Measurements from ENCODE around the gene NUP98. TPM values are rescaled to one million over a fixed set of nuclear protein-coding genes. Genes with fewer than 3 reads are reported as not detected.

NUP98 gene
- total RNA-seq, 1 experiment from 2014 or later: 98.4 TPM

DNA sequence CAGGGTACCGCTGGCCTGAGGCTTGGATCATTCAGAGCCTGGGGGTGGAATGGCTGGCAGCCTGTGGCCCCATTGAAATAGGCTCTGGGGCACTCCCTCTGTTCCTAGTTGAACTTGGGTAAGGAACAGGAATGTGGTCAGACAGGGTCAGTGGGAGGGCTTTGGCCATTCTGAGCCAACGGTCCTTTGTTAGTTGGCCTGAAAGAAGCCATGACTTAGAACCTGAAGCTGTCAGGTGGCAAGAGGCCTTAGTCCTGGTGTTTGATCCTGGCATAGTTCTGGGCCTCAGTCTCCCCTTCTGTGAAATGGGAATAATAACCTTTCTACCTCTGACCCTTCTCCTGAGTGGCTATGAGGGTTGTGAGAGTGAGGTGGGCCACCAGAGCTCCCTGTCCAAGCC, 19.3 kb upstream of the NUP98 start:
- Histone ChIP-seq H3K4me2 (ENCODE audit: low read length) (peak overlapping the region; percentile 15; the same call in 1 of the 2 replicates), H3K9me3 (ENCODE audit: control insufficient read depth in 1 of 2, insufficient read depth in 1 of 2, low read depth in 1 of 2, low read length in 2 of 2) (no peaks in the 10 kb centered on the region), H3K9ac (ENCODE audit: low read length) (no peak overlapping the region), H3K27ac (ENCODE audit: low read depth, low read length) (no peak overlapping the region), H3K79me2 (ENCODE audit: insufficient read depth, low read length) (no peaks in the 10 kb centered on the region), H3K4me3 (replicated peaks in 1 of 2; ENCODE audit: low read depth in 1 of 2, low read length in 2 of 2) (no peak overlapping the region), H4K20me1 (ENCODE audit: insufficient read depth) (no peaks in the 10 kb centered on the region), H3K4me1 (ENCODE audit: control insufficient read depth in 1 of 2, insufficient read depth in 2 of 2, low read length in 2 of 2) (peaks cover 2 to 8% of the 10 kb centered on the region in 2 experiments; a peak in 1 of 4 replicates), H3K27me3 (ENCODE audit: insufficient read depth, low read length) (no peaks in the 10 kb centered on the region), H3K36me3 (ENCODE audit: control insufficient read depth in 1 of 2, insufficient read depth in 2 of 2, low read length in 2 of 2) (no peaks in the 10 kb centered on the region), H2AFZ (ENCODE audit: low read depth, low read length, poor library complexity, severe bottlenecking) (no peak overlapping the region), H3K9me2 (ENCODE audit: insufficient read depth) (no peaks in the 10 kb centered on the region)
- intact Hi-C loops (cut with micrococcal nuclease): no loop called here
- POLR2A ChIA-PET: no interaction called here
- no TSS peak for BruUV-seq (replicated peaks)
- TF ChIP-seq ELF1 (IDR thresholded peaks at IDR 0.05; ENCODE audit: borderline replicate concordance, low read depth): no peak
- no peak for TF ChIP-seq POLR2AphosphoS5 (IDR thresholded peaks at IDR 0.05; ENCODE audit: low read depth, low read length)
- TF ChIP-seq RAD21 (IDR thresholded peaks at IDR 0.05; ENCODE audit: low read depth): no peak
- TF ChIP-seq FOSL1 (IDR thresholded peaks at IDR 0.05; ENCODE audit: low read depth): no peak
- TF ChIP-seq SRF (IDR thresholded peaks at IDR 0.05; ENCODE audit: low read depth): no peak
- no peak for TF ChIP-seq MAX (IDR thresholded peaks at IDR 0.05)
- TF ChIP-seq, protein P1, sequence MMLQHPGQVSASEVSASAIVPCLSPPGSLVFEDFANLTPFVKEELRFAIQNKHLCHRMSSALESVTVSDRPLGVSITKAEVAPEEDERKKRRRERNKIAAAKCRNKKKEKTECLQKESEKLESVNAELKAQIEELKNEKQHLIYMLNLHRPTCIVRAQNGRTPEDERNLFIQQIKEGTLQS (IDR thresholded peaks at IDR 0.05): no peak
- DNase-seq (ENCODE audit: low read depth, low spot score) (no peak), ATAC-seq (no peak; the same call in 1 of the 2 replicates)
- CTCF ChIA-PET: no interaction called here
- RAD21 ChIA-PET (ENCODE audit: low non-redundant PET in 1 of 2, low total read pairs in 2 of 2, uncharacterized antibody in 2 of 2, unreplicated experiment in 2 of 2): no interaction called here

- intact Hi-C loops (cut with micrococcal nuclease): no loop called here
- H2AFZ ChIP-seq (ENCODE audit: low read depth, low read length, poor library complexity, severe bottlenecking): no peak overlapping the region
- no peak for ATAC-seq
- H3K79me2 ChIP-seq (ENCODE audit: insufficient read depth, low read length): no peaks in the 10 kb centered on the region
- ChIA-PET POLR2A (no interaction called here), CTCF (no interaction called here), RAD21 (ENCODE audit: low non-redundant PET in 1 of 2, low total read pairs in 2 of 2, uncharacterized antibody in 2 of 2, unreplicated experiment in 2 of 2) (no interaction called here)
- no peaks in the 10 kb centered on the region for H3K36me3 ChIP-seq (ENCODE audit: control insufficient read depth in 1 of 2, insufficient read depth in 2 of 2, low read length in 2 of 2)
- no peak overlapping the region for H3K9ac ChIP-seq (ENCODE audit: low read length)
- H3K27ac ChIP-seq (ENCODE audit: low read depth, low read length): no peak overlapping the region
- BruUV-seq (replicated peaks): no TSS peak
- H3K9me3 ChIP-seq (ENCODE audit: control insufficient read depth in 1 of 2, insufficient read depth in 1 of 2, low read depth in 1 of 2, low read length in 2 of 2): no peaks in the 10 kb centered on the region
- H3K27me3 ChIP-seq (ENCODE audit: insufficient read depth, low read length): no peaks in the 10 kb centered on the region
- H3K4me1 ChIP-seq (ENCODE audit: control insufficient read depth in 1 of 2, insufficient read depth in 2 of 2, low read length in 2 of 2): peaks cover 2 to 8% of the 10 kb centered on the region in 2 experiments; a peak in 1 of 4 replicates
- H3K4me2 ChIP-seq (ENCODE audit: low read length): no peak overlapping the region
- no peak for DNase-seq (ENCODE audit: low read depth, low spot score)
- no peak overlapping the region for H3K4me3 ChIP-seq (replicated peaks in 1 of 2; ENCODE audit: low read depth in 1 of 2, low read length in 2 of 2)
- H3K9me2 ChIP-seq (ENCODE audit: insufficient read depth): no peaks in the 10 kb centered on the region
- H4K20me1 ChIP-seq (ENCODE audit: insufficient read depth): no peaks in the 10 kb centered on the region
- no peak for TF ChIP-seq POLR2A (IDR thresholded peaks at IDR 0.05; ENCODE audit: borderline replicate concordance, extremely low read depth, insufficient read depth, insufficient read length)
- no peak for TF ChIP-seq SIN3A (IDR thresholded peaks at IDR 0.05; ENCODE audit: low read depth)
- no peak for TF ChIP-seq YY1 (IDR thresholded peaks at IDR 0.05; ENCODE audit: extremely low read depth, insufficient replicate concordance, low read depth, low read length)
- TF ChIP-seq, protein P2, sequence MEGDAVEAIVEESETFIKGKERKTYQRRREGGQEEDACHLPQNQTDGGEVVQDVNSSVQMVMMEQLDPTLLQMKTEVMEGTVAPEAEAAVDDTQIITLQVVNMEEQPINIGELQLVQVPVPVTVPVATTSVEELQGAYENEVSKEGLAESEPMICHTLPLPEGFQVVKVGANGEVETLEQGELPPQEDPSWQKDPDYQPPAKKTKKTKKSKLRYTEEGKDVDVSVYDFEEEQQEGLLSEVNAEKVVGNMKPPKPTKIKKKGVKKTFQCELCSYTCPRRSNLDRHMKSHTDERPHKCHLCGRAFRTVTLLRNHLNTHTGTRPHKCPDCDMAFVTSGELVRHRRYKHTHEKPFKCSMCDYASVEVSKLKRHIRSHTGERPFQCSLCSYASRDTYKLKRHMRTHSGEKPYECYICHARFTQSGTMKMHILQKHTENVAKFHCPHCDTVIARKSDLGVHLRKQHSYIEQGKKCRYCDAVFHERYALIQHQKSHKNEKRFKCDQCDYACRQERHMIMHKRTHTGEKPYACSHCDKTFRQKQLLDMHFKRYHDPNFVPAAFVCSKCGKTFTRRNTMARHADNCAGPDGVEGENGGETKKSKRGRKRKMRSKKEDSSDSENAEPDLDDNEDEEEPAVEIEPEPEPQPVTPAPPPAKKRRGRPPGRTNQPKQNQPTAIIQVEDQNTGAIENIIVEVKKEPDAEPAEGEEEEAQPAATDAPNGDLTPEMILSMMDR (IDR thresholded peaks at IDR 0.05 in 2 of 3, conservative IDR thresholded peaks at IDR 0.05 in 1 of 3; ENCODE audit: borderline replicate concordance in 1 of 3, insufficient read depth in 1 of 3, low read depth in 2 of 3, low read length in 2 of 3): no peak
- TF ChIP-seq REST (IDR thresholded peaks at IDR 0.05; ENCODE audit: low read depth): no peak
- TF ChIP-seq ZBTB33 (IDR thresholded peaks at IDR 0.05; ENCODE audit: extremely low read depth, insufficient replicate concordance, low read length): no peak
Observed at GRCh38 chr11:3815845-3816244, 18.5 kb upstream of the NUP98 start.

All from HCT116 (cell line).